ENCODE results near the gene SRMS.

Gene SRMS

GRCh38 chr20:63495741-63496595, 51.6 kb downstream of the SRMS start:
- intact Hi-C loops (cut with DNase I): loop anchor here (1.0 kb wide), 2 partner anchors 24 to 478 kb away; partner anchors contain the start of gene PPDPF

GRCh38 chr20:63495167-63495720, 52.3 kb downstream of the SRMS start:
- peak in 2 of 10 donors; percentile 56 to 79 for DNase-seq
- intact Hi-C loops (cut with DNase I): no loop called here

More at GRCh38 chr20:63495741-63496595, 51.6 kb downstream of the SRMS start:
- DNase-seq: peak in 8 of 10 donors; percentile 61 to 93 (median 74)

GRCh38 chr20:63494420-63495166, 53.0 kb downstream of the SRMS start:
- DNase-seq: peak in 3 of 10 donors; percentile 85 to 89 (median 88)
- intact Hi-C loops (cut with DNase I): no loop called here

GRCh38 chr20:63494084-63494419, 53.5 kb downstream of the SRMS start:
- DNase-seq: peak in 2 of 10 donors; percentile 39 to 47
- intact Hi-C loops (cut with DNase I): no loop called here

GRCh38 chr20:63493563-63494020, 54.0 kb downstream of the SRMS start:
- intact Hi-C loops (cut with DNase I): no loop called here

GRCh38 chr20:63492982-63493381, 54.6 kb downstream of the SRMS start:
- peak in 3 of 10 donors; percentile 42 to 63 (median 58) for DNase-seq
- intact Hi-C loops (cut with DNase I): no loop called here

More at GRCh38 chr20:63493563-63494020, 54.0 kb downstream of the SRMS start:
- peak in 3 of 10 donors; percentile 53 to 72 (median 63) for DNase-seq

GRCh38 chr20:63492518-63492917, 55.0 kb downstream of the SRMS start:
- intact Hi-C loops (cut with DNase I): no loop called here
- DNase-seq: no peak

- intact Hi-C loops (cut with DNase I): no loop called here
- DNase-seq: peak in 1 of 10 donors; percentile 1
These were observed 55.8 kb downstream of the SRMS start for GRCh38 chr20:63491635-63492230.

- DNase-seq: peak in 2 of 10 donors; percentile 25 to 28
- intact Hi-C loops (cut with DNase I): no loop called here
These were observed 56.5 kb downstream of the SRMS start for GRCh38 chr20:63491078-63491477.
